Measurements from ENCODE around the gene GPRASP2.
A peak's percentile ranks its signal among the peaks of the same experiment; 100 is the strongest.
"Not testable (repeated sequence)": the region's sequence is repeated elsewhere in the genome, so short reads cannot be mapped to it uniquely, and the experiment has no call there.

Gene GPRASP2

DNA sequence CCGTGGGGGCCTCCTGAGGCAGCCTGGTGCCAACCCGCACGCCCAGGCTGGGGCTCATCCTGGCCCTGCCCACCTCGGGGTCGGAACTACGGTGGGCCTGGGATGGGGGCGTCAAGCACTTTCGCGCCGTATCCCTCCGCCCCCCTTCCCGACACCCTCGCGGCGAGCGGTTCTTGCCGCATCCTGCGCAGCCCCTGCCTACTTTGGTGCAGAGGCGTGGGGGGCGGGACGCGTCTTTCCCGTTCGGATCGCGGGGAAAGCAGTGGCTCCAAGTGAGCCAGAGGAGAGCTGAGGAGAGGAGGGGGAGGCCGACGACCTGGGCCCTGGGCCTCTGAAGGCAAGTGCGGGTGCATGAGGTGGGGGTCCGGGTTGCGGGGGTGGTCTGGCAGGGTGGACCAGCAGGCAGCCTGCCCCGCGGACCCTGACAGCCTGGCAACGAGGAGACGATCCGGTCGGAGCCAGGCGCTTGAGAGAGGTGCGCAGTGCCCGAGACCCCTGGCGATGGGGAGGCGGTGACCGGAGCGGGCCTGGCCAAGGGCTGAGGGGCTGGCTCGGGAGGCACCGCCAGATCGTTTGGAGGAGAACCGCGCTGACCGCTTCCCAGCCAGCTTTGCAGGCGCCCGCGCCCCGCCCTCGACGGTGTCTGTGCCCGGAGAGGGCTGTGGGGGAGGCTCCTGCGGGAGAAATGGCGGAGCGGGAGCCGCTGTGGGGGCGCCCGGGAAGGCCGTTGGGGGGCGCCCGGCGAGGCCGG lies at the start of gene GPRASP2:
Gene GPRASP2, plus strand, starts transcription at position 233 of the 751 bp plus-strand sequence. CDS start 2,422 bp downstream, outside the sequence.
- peak; percentile 59 for DNase-seq

DNA sequence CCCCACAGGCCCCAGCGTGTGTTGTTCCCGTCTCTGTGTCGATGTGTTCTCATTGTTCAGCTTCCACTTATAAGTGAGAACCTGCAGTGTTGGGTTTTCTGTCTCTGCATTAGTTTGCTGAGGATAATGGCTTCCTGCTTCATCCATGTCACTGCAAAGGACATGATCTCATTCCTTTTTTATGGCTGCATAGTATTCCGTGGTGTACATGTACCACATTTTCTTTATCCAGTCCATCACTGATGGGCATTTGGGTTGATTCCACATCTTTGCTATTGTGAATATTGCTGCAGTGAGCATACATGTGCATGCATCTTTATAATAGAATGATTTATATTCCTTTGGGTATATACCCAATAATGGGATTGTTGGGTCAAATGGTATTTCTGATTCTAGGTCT lies 48.4 kb upstream of the GPRASP2 start:
- not testable (repeated sequence) for DNase-seq

DNA sequence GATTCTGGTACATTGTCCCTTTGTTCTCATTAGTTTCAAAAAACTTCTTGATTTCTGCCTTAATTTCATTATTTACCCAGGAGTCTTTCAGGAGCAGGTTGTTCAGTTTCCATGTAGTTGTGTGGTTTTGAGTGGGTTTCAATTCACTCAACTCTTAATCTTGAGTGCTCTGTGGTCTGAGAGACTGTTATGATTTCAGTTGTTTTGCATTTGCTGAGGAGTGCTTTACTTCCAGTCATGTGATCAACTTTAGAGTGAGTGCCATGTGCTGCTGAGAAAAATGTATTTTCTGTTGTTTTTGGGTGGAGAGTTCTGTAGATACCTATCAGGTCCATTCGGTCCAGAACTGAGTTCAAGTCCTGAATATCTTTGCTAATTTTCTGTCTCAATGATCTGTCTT lies 45.2 kb upstream of the GPRASP2 start:
- DNase-seq, result not testable (repeated sequence)

DNA sequence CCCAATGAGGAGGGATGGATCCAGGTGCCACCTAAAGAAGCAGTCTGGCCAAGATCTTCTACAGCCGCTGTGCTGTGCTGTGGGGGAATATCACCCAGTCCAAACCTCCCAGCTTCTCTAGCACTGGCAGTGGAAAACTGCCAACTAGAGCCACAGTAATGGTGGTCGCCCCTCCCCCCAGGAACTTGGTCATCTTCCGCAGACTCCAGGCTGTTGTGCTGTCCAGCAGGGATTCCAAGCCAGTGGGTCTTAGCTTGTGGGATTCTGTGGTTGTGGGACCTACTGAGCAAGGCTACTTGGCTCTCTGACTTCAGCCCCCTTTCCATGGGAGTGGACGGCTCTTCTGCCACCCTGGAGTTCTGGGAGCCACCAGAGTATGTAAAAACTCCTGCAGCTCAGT lies 42.7 kb upstream of the GPRASP2 start:
- DNase-seq, result no peak

DNA sequence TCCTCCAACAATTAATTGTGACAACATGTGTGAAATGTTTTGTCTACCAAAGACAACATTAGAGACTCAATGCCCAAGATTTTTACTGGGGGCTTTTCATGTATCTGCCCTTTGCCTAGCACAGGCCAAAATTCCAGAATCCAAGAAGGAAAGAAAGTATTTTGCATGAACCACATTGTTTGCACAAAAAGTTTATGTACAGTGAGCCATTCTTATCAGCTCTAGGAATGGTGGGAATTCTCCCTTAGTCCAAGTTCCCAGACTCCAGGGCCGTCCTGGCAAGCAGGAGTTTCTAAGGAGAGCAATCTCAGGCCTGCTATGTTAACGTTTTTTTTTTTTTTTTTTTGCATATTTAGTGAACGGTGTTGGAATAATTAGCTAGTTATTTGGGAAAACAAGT lies 39.4 kb upstream of the GPRASP2 start:
- no peak for DNase-seq

DNA sequence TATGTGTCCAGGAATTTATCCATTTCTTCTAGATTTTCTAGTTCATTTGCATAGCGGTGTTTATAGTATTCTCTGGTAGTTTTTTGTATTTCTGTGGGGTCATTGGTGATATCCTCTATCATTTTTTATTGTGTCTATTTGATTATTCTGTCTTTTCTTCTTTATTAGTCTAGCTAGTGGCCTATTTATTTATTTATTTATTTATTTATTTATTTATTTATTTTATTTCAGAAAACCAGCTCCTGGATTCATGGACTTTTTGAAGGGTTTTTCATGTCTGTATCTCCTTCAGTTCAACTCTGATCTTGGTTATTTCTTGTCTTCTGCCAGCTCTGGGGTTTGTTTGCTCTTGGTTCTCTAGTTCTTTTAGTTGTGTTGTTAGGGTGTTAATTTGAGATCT lies 34.8 kb upstream of the GPRASP2 start:
- DNase-seq, result not testable (repeated sequence)

DNA sequence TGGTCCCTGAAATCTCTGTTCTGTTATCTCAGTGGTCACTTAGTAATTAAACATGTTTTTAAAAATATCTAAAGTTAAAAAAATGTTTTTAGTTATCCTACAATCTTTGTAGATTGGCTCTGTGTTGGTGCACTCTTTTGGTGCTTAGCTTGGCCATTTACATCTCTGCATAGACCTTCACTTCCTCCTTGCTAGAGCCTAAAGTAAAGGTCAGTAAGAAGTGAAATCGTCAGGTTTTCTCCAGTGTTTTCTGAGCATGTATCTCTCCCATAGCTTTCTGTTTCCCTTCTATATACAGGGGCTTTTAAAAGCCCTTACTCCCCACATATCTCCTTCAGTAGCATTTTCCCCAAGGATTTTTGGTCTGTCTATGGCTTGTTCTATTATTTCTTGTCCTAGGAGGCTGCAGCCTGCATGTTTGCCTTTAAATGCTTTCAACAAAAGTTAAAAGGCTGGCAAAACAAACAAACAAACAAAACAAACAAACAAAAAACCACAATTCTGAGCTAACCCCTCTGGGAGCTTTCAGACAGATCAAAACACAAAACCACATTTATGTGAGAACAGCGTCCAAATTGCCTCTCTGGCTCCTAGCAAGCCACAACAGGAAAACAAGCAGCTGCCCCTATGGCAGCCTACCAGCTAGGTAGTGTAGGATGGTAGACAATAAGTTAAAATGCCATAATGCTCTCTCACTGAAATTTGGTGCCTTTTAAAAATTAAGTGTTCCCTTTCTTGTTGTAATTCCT lies 27.3 kb upstream of the GPRASP2 start:
- no peak for DNase-seq

DNA sequence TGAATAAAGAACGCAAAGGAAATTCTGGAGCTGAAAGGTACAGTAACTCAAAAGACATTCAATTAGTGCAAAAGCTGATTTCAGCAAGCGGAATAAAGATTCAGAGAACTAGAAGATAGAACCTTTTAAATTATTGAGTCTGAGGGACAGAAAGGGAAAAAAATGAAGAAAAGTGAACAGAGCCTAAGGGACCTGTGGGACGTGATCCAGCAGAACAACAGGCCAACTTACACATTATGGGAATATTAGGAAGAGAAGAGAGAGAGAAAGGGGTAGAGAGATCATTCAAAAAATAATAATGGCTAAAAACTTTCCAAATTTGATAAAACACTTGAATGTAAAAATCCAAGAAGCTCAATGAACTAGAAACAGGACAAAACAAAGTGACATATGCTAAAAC lies 17.5 kb upstream of the GPRASP2 start:
- no peak for DNase-seq

DNA sequence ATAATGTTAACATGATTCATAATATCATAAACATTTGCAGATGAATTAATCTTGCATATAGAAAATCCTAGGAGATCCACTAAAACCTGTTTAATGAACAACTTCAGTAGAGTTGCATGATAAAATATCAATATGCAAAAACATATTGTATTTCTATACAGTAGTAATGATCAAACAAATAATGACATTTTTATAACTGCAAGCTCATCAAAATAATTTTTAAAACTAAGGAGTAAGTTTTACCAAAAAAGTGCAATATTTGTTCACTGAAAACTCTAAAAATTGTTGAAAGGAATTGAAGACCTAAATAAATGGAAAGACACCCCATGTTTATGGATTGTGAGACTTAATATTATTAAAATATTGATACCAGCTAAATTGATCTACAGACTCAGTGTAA lies 15.9 kb upstream of the GPRASP2 start:
- DNase-seq, result no peak

DNA sequence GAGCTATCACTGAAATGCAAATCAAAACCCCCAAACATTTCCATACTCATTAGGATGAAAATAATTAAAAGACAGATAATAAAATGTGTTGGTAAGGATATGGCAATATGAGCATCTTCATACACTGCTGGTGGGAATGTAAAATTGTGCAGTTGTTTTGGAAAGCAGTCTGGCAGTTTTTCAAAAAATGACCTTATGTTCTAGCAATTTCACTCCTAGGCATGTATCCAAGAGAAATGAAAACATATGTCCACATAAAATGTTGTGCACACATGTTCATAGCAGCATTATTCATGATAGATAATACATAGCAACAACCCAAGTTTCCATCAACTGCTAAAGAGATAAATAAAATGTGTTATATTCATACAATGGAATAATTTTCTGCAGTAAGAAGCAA lies 14.8 kb upstream of the GPRASP2 start:
- DNase-seq, result no peak

DNA sequence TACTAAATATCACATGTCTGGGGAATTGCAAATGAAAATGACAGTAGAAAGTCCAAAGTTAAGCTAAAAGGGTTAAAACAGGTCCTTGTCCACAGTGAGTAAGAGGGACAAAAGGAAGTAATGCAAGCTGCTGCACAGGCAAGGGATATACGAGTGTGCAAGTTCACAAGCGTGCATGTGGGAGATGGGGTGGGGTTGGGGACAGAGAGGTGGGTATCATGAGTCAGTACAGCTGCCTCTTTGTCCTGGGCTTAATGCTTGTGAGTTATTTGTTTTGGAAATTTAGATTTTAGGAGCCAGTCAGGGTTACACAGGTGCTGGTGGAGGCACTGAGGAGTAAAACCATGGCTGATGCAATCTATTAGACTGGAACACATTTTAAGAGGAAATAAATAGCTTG lies 3.3 kb upstream of the GPRASP2 start:
- DNase-seq, result no peak

DNA sequence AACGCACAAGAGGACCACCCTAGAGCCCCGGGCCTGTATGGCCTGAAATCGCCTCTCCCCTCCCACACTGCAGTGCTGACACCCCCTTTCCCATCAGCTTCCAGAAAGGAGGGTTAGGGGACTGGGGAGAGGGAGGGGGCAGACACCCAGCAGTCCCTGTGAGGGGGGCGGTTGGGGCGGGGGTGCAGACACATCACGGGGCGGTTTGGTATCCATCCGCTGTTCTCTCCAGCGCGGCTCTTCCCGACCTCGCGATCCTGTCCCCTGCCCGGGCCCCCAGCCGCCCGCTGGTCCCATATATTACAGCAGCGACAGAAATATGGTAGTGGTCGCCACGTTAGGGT lies 404 bp upstream of the GPRASP2 start:
- no peak for DNase-seq

DNA sequence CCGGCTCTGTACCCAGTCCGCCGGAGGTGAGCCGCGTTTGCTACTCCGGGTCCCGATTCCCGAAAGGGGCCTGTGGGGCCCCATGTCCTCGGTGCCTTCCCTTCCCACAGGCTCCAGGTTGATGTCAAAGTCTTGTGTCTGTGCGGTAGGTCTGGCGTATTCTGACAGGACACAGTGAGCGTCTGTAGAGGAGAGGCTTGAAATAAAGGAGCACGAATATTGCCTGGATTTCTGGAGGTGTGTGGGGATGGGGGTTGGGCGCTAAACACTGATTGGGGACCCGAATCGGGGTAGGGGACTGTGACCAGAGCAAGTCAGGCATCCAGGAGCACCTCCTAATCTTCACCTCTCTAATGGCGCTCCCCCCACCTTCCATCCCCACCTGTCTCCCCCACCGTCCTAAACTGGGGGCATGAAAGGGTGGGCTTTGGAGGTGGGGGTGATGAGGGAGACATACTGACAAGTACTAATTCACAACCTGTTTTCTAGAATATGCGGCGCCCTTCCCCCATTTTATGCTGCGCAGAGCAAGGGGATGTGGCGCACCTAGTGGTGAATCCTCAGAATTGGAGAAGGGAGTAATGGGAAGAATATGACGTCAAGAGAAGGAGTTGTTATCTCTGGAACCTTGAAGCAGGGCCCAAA lies 855 bp downstream of the GPRASP2 start:
- DNase-seq, result peak; percentile 60

DNA sequence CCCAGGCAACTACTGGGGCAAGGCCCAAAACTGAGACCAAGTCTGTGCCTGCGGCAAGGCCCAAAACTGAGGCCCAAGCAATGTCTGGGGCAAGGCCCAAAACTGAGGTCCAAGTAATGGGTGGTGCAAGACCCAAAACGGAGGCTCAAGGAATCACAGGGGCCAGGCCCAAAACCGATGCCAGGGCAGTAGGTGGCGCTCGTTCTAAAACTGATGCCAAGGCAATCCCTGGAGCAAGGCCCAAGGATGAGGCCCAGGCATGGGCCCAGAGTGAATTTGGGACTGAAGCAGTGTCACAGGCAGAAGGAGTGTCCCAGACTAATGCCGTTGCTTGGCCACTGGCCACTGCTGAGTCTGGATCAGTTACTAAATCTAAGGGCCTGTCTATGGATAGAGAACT lies 2.7 kb downstream of the GPRASP2 start:
- DNase-seq, result no peak

DNA sequence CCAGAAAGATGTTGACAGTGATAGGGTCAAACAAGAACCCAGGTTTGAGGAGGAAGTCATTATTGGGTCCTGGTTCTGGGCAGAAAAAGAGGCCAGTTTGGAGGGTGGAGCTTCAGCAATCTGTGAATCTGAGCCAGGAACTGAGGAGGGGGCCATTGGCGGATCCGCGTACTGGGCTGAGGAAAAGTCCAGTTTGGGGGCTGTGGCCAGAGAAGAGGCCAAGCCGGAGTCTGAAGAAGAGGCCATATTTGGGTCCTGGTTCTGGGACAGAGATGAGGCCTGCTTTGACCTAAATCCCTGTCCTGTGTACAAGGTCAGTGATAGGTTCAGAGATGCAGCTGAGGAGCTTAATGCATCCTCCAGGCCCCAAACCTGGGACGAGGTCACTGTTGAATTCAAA lies 3.7 kb downstream of the GPRASP2 start:
- DNase-seq, result no peak

DNA sequence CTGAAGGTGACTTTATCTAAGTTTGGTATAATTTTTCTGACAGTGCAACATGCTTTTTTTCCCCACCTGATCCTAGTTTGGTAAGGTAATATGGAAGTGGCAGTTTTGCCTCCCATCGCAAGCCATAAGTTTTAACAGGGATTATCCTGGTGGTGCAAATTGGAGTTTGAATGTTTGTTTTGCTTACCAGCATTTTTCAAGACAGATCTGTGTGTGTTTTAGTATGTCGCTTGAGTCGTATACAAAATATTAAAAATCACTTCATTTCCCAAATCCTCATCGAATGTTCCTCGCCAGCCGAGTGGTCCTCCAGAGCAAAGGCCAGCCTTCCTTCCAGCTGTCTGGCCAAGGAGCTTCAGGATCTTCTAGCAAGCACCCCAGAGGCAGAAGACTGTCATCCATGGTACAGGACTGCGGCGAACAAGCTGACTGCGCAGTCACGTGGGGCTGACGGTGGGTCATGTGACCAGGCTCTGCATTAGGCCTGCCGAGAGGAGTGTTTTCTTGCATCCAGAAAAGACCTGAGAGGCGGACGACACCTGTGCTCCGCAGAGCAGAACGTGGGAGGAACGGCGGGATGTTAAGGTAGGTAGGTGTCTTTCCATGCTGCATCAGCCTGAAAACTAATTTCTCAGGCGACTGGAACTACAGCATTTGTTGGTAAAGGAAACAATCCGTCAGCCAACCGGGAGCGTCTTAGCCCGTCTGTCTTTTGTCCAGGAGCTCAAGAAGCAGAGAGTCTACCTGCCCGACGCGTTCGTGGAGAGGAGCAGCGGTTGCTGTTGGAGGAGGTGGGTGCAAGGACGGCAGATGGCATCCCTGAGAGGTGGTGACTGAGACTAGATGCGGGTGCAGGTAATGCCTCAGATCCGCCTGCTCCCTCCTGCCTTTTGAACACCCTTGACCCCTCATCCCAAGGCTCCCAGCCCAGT lies 8.3 kb downstream of the GPRASP2 start, which contains the start of gene GPRASP3:
Gene GPRASP3, plus strand, starts transcription at position 507 of the 932 bp plus-strand sequence. CDS start 28,253 bp downstream, outside the sequence.
- DNase-seq, result peak; percentile 84

DNA sequence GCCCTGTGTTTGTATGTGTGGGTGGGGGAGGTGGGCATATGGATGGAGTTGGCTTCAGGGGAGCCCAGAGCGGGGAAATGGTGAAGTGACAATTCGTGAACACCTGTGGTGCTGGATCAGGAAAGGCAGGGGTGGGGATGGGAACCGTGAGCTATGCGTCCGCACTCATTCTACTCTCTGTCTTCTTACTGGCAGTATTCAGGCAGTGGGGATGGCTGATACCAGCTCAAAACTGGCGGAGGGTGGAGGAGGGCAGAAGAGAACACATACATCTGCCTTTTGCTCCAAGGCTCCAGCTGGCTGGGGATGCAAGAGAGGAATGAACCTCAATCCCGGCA lies 8.9 kb downstream of the GPRASP2 start:
- not testable (repeated sequence) for DNase-seq

DNA sequence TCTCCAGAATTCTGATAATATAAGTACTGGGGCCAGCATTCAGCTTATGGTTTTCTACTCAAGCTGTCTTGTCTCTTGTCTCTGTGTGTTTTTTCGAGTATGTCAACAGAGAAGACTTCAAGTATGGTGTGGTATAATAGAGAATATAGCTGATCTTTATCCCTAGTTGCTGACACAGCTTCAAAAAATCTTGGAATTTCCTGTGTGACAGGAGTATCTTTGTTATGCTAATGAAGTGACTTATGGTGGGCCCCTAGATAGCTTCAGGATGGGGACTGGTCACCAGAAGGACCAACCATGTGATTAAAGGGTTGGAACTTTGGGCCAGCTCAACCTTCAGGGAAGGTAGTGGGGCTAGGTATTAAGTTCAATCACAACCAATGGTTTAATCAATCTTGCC lies 11.2 kb downstream of the GPRASP2 start:
- no peak for DNase-seq

DNA sequence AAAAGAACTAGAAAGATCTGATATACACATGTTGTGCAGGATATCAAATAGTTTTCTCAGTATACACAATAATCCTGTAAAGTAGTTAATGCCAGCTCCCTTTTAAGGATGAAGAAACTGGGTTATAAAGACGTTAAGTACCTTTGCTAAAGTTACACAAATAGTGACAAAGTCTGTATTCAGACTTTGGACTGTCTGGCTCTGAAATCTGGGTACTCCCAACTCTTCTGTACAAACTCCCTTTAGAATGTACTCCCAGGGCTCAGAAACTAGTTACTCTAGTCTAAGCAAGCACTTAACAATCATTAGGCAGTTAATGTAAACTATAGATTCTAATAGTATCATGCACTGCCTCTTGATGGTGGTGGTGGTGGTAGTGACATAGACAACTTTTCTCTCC lies 15.5 kb downstream of the GPRASP2 start:
- no peak for DNase-seq

DNA sequence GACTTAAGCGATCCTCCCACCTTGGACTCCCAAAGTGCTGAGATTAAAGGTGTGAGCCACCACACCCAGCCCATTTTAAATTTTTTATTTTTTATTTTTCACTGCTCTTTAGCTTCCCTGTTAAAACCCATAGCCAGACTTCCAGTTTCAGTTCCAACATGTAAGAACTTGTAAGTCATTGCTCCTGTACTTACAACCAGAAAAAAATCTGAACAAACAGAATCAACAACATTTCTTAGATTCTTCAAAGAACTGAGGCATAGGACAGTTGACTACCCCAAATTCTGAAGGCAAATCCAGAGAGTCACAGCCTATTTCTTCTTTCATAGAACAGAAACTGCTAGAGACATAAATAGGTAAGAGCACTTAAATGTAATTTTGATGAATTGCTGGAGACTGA lies 16.4 kb downstream of the GPRASP2 start:
- DNase-seq, result no peak

DNA sequence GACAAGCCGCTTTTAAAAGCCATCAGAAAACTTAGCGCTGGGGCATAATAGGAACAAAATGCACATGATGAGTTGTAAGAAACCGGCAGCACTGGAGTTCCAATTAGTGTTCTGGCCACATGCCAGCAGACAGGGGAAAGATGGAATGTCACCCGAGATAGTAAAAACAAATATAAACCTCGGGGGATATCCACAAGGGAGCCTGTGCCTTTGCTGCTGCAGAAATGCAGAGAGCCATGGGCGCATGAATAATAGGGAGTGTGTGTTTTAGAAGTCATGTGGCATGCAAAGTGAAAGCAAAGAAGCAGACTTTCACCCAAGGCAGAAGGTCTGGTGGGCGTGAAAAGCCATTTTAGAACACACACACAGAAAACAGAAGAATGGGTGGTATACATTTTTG lies 27.4 kb downstream of the GPRASP2 start:
- no peak for DNase-seq

DNA sequence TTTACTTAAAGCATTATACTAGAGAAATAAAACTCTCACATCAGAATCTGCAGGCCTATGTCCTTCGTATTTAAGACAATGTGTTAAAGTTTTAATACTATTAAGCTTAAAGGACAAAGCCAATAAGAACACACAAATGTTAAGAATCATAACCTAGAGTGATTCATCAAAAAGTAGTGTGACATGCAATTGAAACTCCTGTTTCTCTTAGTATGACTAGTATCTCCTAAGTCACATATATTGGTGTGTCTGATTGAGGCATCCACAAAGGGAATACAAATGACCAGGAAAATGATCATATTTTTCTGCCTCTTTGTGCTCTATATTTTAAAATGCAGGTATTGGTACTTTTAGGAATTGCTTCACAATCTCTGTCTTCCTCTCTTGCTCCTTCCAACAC lies 32.1 kb downstream of the GPRASP2 start:
- no peak for DNase-seq

DNA sequence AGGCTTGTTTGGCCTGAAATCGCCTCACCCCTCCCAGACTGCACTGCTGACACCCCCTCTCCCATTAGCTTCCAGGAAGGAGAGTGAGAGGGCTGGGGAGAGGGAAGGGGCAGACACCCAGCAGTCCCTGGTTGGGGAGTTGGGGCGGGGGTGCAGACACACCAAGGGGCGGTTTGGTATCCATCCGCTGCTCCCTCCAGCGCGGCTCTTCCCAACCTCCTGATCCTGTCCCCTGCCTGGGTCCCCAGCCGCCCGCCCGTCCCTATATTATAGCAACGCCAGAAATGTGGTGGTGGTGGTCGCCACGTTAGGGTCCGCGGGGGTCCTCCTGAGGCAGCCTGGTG lies 33.2 kb downstream of the GPRASP2 start:
- no peak for DNase-seq
